GM19238 (cell line): ENCODE measurements around the gene SP2.

ENCODE experiments used
- DNase-seq: peaks from one replicate; pipeline ENCODE4 v3.0.0; 2011; ENCODE audit warnings: low spot score; ENCODE audit not compliant: insufficient read length

Gene SP2

GRCh38 chr17:47973541-47973940 lies 77.5 kb downstream of the SP2 start:
- DNase-seq: no peak

DNA sequence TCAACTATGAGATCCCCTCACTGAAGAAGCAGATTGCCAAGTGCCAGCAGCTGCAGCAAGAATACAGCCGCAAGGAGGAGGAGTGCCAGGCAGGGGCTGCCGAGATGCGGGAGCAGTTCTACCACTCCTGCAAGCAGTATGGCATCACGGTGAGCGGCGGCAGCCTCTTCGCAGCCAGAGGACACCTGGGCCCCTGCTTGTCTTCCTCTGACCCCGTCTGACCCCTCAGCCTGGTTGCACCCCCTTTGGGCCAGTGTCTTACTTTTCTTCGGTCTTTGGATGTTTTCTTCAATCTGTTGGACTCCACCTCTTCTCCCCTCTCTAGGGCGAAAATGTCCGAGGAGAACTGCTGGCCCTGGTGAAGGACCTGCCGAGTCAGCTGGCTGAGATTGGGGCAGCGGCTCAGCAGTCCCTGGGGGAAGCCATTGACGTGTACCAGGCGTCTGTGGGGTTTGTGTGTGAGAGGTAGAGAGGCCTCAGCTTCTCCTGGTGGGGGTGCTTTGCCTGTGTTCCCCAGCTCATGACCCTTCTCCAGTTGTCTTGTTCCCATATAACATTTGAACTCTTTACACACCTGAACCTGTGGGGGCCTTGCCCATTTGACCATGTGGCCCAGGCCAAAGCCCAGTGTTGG lies 79.3 kb downstream of the SP2 start:
- no peak for DNase-seq

- DNase-seq: no peak
Measured at GRCh38 chr17:47975823-47976205, 79.8 kb downstream of the SP2 start.

- peak; percentile 74 for DNase-seq
Measured at GRCh38 chr17:47978324-47978723, 82.3 kb downstream of the SP2 start.
